Ishikawa (cell line): ENCODE data around the gene LCP1.

Experiments
- CEBPB ChIP-seq: IDR thresholded peaks from 2 replicates; pipeline ENCODE4 v1.6.1; 2012
- CREB1 ChIP-seq: IDR thresholded peaks from 2 replicates; pipeline ENCODE4 v1.6.1; 2012; ENCODE audit warnings: low read depth
- EGR1 ChIP-seq: IDR thresholded peaks from 2 replicates; pipeline ENCODE4 v1.6.1; 2012
- EP300 ChIP-seq: IDR thresholded peaks from 2 replicates; pipeline ENCODE4 v1.6.1; 2012; ENCODE audit warnings: borderline replicate concordance
- FOXM1 ChIP-seq: IDR thresholded peaks from 2 replicates; pipeline ENCODE4 v1.6.1; 2012; ENCODE audit warnings: low read depth, borderline replicate concordance
- NFIC ChIP-seq: IDR thresholded peaks from 2 replicates; pipeline ENCODE4 v1.6.1; 2012
- RAD21 ChIP-seq: IDR thresholded peaks from 2 replicates; pipeline ENCODE4 v1.6.1; 2012; ENCODE audit warnings: low read depth
- REST ChIP-seq: IDR thresholded peaks from 2 replicates; pipeline ENCODE4 v1.6.1; 2012; ENCODE audit warnings: low read depth, mild to moderate bottlenecking
- TAF1 ChIP-seq: IDR thresholded peaks from 2 replicates; pipeline ENCODE4 v1.6.1; 2012; ENCODE audit warnings: low read depth, mild to moderate bottlenecking
- TCF12 ChIP-seq: IDR thresholded peaks from 2 replicates; pipeline ENCODE4 v1.6.1; 2012; ENCODE audit warnings: low read depth
- TEAD4 ChIP-seq: IDR thresholded peaks from 2 replicates; pipeline ENCODE4 v1.6.1; 2012
- YY1 ChIP-seq: IDR thresholded peaks from 2 replicates; pipeline ENCODE4 v1.6.1; 2012; ENCODE audit warnings: low read depth
- ZBTB7A ChIP-seq: IDR thresholded peaks from 2 replicates; pipeline ENCODE4 v1.6.1; 2012; ENCODE audit warnings: low read depth
- TF ChIP-seq, protein P1 (sequence below): IDR thresholded peaks from 2 replicates; pipeline ENCODE4 v1.6.1; 2012
- TF ChIP-seq, protein P2 (sequence below): IDR thresholded peaks from 2 replicates; pipeline ENCODE4 v1.6.1; 2012

LCP1 gene

DNA sequence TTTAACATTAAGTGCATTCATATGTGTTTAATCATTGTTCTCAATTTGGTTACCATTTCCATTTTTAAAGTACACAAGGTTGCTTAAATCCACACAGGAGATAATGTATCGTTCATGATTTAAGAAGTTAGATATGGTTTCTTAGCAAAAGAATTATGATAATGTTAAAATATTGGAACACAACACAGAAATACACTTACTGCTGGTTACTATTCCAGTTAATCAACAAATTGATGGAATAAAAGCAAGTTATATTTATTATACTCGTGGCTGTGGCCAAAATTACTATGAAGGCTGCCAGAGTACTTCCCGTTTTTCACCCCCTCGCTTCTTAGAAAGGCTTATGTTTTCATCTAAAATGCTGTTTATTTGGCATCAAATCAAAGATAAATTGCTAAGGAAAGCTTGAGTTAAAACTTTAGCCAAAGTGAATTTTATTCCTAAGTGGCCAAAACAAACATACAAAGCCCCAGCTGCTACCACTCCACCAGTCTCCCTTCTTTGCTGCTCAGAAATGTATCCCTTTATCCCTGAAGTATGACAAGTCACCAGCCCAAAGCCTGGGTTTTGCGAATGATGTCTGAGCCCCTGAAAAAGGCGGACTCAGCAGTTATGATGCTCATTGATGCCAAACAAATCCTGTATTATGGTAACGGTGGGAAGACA, 27.7 kb downstream of the LCP1 start:
- TF ChIP-seq EGR1: no peak
- TF ChIP-seq, protein P1, sequence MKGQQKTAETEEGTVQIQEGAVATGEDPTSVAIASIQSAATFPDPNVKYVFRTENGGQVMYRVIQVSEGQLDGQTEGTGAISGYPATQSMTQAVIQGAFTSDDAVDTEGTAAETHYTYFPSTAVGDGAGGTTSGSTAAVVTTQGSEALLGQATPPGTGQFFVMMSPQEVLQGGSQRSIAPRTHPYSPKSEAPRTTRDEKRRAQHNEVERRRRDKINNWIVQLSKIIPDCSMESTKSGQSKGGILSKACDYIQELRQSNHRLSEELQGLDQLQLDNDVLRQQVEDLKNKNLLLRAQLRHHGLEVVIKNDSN: no peak
- TF ChIP-seq YY1: no peak
- no peak for TF ChIP-seq CEBPB
- TF ChIP-seq ZBTB7A: no peak
- TF ChIP-seq EP300: no peak
- TF ChIP-seq CREB1: no peak

DNA sequence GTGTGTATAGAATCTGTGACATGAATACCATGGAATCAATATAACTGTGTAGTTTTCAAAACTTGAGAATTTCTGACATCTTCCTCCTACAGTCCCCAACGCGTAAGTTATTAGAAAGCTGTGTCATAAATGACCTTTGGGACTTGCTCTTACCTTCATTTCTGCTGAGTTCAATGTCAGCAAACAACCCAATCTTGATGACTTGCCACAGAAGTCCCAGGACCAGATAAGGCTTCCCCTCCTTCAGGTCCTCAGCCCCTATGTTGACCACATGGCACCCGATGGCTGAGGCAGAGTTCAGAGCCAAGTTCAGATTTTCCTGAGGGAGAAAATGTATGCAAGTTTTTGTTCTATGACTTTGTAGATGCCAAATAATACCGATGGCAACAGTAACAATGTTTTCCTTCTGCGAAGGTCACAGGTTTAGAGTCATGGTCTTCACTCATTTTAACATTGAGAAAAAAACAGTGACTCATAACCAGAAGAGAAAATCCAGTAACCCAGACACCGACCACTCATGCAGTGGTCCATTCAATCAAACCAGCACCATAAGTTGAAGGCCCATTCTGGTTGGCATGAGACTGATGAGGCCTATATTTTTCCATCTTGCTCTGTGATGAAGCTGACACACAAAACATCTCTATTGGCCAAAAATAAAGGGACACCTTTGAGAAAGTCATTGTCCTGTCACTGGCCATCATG, 29.2 kb downstream of the LCP1 start:
- TF ChIP-seq, protein P1: no peak
- TF ChIP-seq CEBPB (no peak), TEAD4 (no peak), EGR1 (no peak)

DNA sequence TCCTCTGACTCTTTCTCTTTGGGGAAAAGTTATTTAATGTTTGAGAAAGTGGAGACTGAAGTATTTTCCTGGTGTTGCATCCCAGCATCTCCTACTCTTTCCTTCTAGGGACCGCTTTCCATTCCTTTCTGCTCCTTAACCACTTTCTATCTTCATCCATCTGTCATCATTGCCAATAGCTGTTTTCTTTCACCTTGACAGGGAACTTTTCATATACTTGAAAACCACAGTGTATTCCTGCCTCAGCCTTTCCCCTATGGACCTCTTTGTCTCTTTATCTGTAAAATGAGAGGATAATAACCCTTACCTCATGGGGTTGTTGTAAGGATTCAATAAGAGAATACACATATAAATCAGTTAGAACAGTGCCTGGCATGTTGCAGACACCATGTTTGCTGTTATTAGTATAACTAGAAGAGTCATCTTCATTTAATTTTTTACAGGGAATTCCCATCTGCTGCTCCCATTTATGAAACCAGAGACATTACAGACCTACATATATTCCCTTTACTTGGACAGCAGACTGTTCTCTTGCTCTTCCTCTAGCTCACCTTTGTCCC, 31.8 kb downstream of the LCP1 start:
- TF ChIP-seq TEAD4 (no peak), TCF12 (no peak), CEBPB (no peak), FOXM1 (no peak), EGR1 (no peak), EP300 (no peak), REST (no peak), NFIC (no peak), RAD21 (no peak)
- TF ChIP-seq, protein P1: no peak
- TF ChIP-seq, protein P2, sequence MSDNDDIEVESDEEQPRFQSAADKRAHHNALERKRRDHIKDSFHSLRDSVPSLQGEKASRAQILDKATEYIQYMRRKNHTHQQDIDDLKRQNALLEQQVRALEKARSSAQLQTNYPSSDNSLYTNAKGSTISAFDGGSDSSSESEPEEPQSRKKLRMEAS: no peak

DNA sequence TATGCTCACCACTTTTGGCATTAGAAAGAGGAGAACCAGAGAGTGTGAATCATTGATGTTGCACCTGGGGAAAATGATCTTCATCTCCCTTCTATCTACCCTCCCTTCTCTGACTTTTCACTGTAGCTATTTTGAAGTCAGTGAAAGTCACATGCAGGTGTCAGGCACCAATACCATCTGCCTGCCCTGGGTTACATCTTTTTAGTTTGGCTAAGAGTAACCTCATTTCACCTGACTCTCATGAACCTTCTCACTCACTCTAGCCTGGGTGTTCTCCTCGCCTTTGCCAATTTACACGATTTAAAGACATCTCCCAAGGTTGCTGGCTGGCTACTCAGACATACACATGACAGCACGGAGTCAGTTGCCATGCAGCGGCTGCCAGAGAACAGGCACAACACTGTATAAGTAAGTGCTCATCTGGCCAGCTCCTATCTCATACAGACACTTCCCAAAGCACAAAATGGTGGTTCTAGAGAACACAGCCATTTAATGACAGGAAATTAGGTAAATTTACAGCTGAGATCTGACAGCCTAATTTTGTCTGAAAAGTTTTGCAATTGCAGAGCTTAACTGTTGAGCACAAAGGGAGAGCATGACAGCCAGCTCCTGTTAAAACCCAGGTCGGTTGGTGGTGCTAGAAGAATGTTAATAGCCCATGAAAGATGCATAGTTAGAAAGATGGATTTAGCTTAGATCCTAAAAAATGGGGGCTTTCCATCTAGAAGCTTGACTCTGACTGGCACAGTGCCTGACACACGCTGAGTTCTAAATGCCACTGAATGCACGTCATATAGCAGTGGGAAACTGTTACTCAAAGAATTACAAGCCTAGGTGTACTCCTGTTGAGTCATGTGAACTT, 32.5 kb downstream of the LCP1 start:
- TF ChIP-seq TEAD4 (no peak), EP300 (no peak), YY1 (no peak), EGR1 (no peak), TCF12 (no peak)
- TF ChIP-seq, protein P1: no peak

- TF ChIP-seq ZBTB7A: no peak
- TF ChIP-seq CEBPB: no peak
- no peak for TF ChIP-seq YY1
- no peak for TF ChIP-seq RAD21
- TF ChIP-seq TAF1: no peak
- TF ChIP-seq, protein P1: no peak
- TF ChIP-seq TEAD4: no peak
- TF ChIP-seq, protein P2: no peak
- no peak for TF ChIP-seq TCF12
- TF ChIP-seq FOXM1: no peak
- no peak for TF ChIP-seq REST
- TF ChIP-seq EGR1: no peak
- TF ChIP-seq NFIC: no peak
- TF ChIP-seq CREB1: no peak
- TF ChIP-seq EP300: no peak
Observed at GRCh38 chr13:46146898-46147297, 35.1 kb downstream of the LCP1 start.
